Measurements from ENCODE around the gene LSM3. TPM values are rescaled to one million over a fixed set of nuclear protein-coding genes. Genes with fewer than 3 reads are reported as not detected.

The LSM3 gene
- total and polyA plus RNA-seq, 9 of the 15 experiments (the other 6 are each of a cell fraction or from before 2014, with no cell fraction given), result 33.8 to 203 (median 61.2) TPM

- intact Hi-C loops (cut with micrococcal nuclease), result no loop called here
- no peaks in the 10 kb centered on the region for H3K36me3 ChIP-seq (ENCODE audit: control insufficient read depth, insufficient read depth, low read length)
- no peaks in the 10 kb centered on the region for H3K27me3 ChIP-seq (ENCODE audit: control insufficient read depth in 2 of 2, insufficient read depth in 2 of 2, low read length in 2 of 2)
- peak overlapping the region; percentile 9; the same call in 1 of the 2 replicates for H3K4me2 ChIP-seq (ENCODE audit: insufficient read depth, low read length)
- no peaks in the 10 kb centered on the region for H3K79me2 ChIP-seq (ENCODE audit: control insufficient read depth, insufficient read depth, low read length)
- DNase-seq (ENCODE audit: extremely low read depth in 1 of 4, low spot score in 3 of 4), result no peak
- peak overlapping the region; percentile 58 for H2AFZ ChIP-seq (ENCODE audit: low read depth, low read length)
- ChIA-PET CTCF (ENCODE audit: low intra/inter-chr PET ratio) (no interaction called here), POLR2A (interaction anchor here (1.2 to 5.4 kb wide), 4 partner anchors 7 to 35 kb away, joined by 3 to 22 read pairs (median 22); no protein-coding TSS in a partner anchor)
- 65% methylated on average over 4 of the region's 4 CpGs for WGBS (ENCODE audit: insufficient coverage, low coverage, missing lambda C conversion rate)
- in situ Hi-C loops (cut with MboI), result no loop called here
- no peaks in the 10 kb centered on the region for H3K9me1 ChIP-seq (ENCODE audit: control insufficient read depth, insufficient read depth, low read length)
- peaks cover 32 to 61% of the 10 kb centered on the region in 2 experiments for H3K4me1 ChIP-seq (replicated peaks in 1 of 2; ENCODE audit: control insufficient read depth in 2 of 2, insufficient read depth in 2 of 2, low read length in 2 of 2)
- no TSS peak for BruUV-seq (replicated peaks)
- no peak overlapping the region; a peak in 1 of 4 replicates for H3K9ac ChIP-seq (ENCODE audit: insufficient read depth in 1 of 2, low read depth in 2 of 2, low read length in 2 of 2)
- H3K27ac ChIP-seq (ENCODE audit: extremely low read depth, low read depth, low read length), result peak overlapping the region; percentile 18; the same call in 1 of the 3 replicates
- FAIRE-seq, result no peak
- H4K20me1 ChIP-seq (replicated peaks; ENCODE audit: control insufficient read depth, insufficient read depth, low read length), result no peaks in the 10 kb centered on the region
- no peak for ATAC-seq
- no peaks in the 10 kb centered on the region for H3K9me3 ChIP-seq (replicated peaks; ENCODE audit: control insufficient read depth, insufficient read depth, low read depth, low read length)
- no peak overlapping the region for H3K4me3 ChIP-seq
- TF ChIP-seq BCLAF1 (IDR thresholded peaks at IDR 0.05; ENCODE audit: borderline replicate concordance in 1 of 2, control insufficient read depth in 1 of 2, low read depth in 2 of 2, low read length in 1 of 2) (no peak), PBX2 (CRISPR knock-in tag; IDR thresholded peaks at IDR 0.05; ENCODE audit: low read depth) (no peak), PBX2 (tag; conservative IDR thresholded peaks at IDR 0.05; ENCODE audit: low read depth) (0 out of 2 replicates have a peak, but pooled peaks have one; percentile 6), THRAP3 (IDR thresholded peaks at IDR 0.05; ENCODE audit: borderline replicate concordance) (no peak), E4F1 (CRISPR knock-in tag; IDR thresholded peaks at IDR 0.05; ENCODE audit: borderline replicate concordance) (0 out of 2 replicates have a peak, but pooled peaks have one; percentile 30), EGR1 (conservative IDR thresholded peaks at IDR 0.05) (peak; percentile 32; the same call in 1 of the 2 replicates)
Measured at GRCh38 chr3:14210843-14211594, 32.4 kb downstream of the LSM3 start.

Data from K562 (cell line).